ENCODE data around the gene MEF2C.

The MEF2C gene

GRCh38 chr5:88708682-88709398 lies 174.1 kb downstream of the MEF2C start:
- no peak for DNase-seq (ENCODE audit: low read depth)

GRCh38 chr5:88708021-88708420 lies 175.0 kb downstream of the MEF2C start:
- DNase-seq (ENCODE audit: low read depth), result no peak

GRCh38 chr5:88707216-88707965 lies 175.6 kb downstream of the MEF2C start:
- no peak for DNase-seq (ENCODE audit: low read depth)

GRCh38 chr5:88702332-88702731 lies 180.7 kb downstream of the MEF2C start:
- DNase-seq (ENCODE audit: low read depth), result no peak

GRCh38 chr5:88700121-88700520 lies 182.9 kb downstream of the MEF2C start:
- DNase-seq (ENCODE audit: low read depth), result no peak

- no peak for DNase-seq (ENCODE audit: low read depth)
Observed at GRCh38 chr5:88698290-88698689, 184.7 kb downstream of the MEF2C start.

- DNase-seq (ENCODE audit: low read depth), result no peak
Observed at GRCh38 chr5:88696466-88696865, 186.5 kb downstream of the MEF2C start.

GRCh38 chr5:88695931-88696330 lies 187.1 kb downstream of the MEF2C start:
- DNase-seq (ENCODE audit: low read depth), result no peak

- no peak for DNase-seq (ENCODE audit: low read depth)
Observed at GRCh38 chr5:88695232-88695631, 187.8 kb downstream of the MEF2C start.

GRCh38 chr5:88694023-88694679 lies 188.8 kb downstream of the MEF2C start:
- DNase-seq (ENCODE audit: low read depth), result no peak

GRCh38 chr5:88693071-88693932 lies 189.7 kb downstream of the MEF2C start:
- DNase-seq (ENCODE audit: low read depth), result no peak

GRCh38 chr5:88691945-88692868 lies 190.8 kb downstream of the MEF2C start:
- no peak for DNase-seq (ENCODE audit: low read depth)

GRCh38 chr5:88691230-88691582 lies 191.8 kb downstream of the MEF2C start:
- DNase-seq (ENCODE audit: low read depth), result no peak

GRCh38 chr5:88690409-88691229 lies 192.4 kb downstream of the MEF2C start:
- DNase-seq (ENCODE audit: low read depth), result peak; percentile 20

GRCh38 chr5:88689668-88690408 lies 193.1 kb downstream of the MEF2C start:
- DNase-seq (ENCODE audit: low read depth), result no peak

GRCh38 chr5:88688984-88689667 lies 193.9 kb downstream of the MEF2C start:
- DNase-seq (ENCODE audit: low read depth), result no peak

GRCh38 chr5:88688156-88688983 lies 194.6 kb downstream of the MEF2C start:
- DNase-seq (ENCODE audit: low read depth), result no peak

- DNase-seq (ENCODE audit: low read depth), result no peak
Observed at GRCh38 chr5:88687373-88687911, 195.5 kb downstream of the MEF2C start.

All from GM04504 (cell line).